IMR-90 (cell line): ENCODE data around the gene PCDHGA12. TPM values are rescaled to one million over a fixed set of nuclear protein-coding genes. Genes with fewer than 3 reads are reported as not detected.

ENCODE experiments used
- ATAC-seq: fragments of 200-7000 bp; cut with Tn5 transposase; 2 replicates; pipeline ENCODE4 v1.9.1; 2020; ENCODE audit warnings: low read depth, mild to moderate bottlenecking, moderate library complexity
- BruUV-seq: library from RNA; stranded (reverse); fragments of 400-500 nt; replicated peaks from 2 replicates; lab custom pipeline; 2021; lab: Mats Ljungman, UMichigan
- CTCF ChIA-PET: fragments of 300-600 bp; formaldehyde crosslinking; extraction: SDS; loops from one replicate; lab custom pipeline; 2021; ENCODE audit warnings: antibody characterized with exemption; lab: Yijun Ruan, JAX
- POLR2A ChIA-PET: fragments of 300-600 bp; sonication (Branson Sonifier 250); formaldehyde crosslinking; loops from one replicate; lab custom pipeline; 2022; ENCODE audit warnings: antibody characterized with exemption; ENCODE audit not compliant: unreplicated experiment; lab: Charles Lee
- DNase-seq: peaks from one replicate; pipeline ENCODE4 v3.0.0; 2013
- H2AFZ ChIP-seq: replicated peaks from 2 replicates; pipeline ENCODE3; 2013; ENCODE audit warnings: low read length, mild to moderate bottlenecking; ENCODE audit not compliant: poor library complexity
- H2AK5ac ChIP-seq: 2 replicates; pipeline ENCODE4 v1.6.1; 2013; ENCODE audit warnings: low read depth, low read length, inconsistent platforms
- H2AK9ac ChIP-seq: replicated peaks from 2 replicates; pipeline ENCODE3; 2013; ENCODE audit warnings: mild to moderate bottlenecking, low read depth, low read length, moderate library complexity; ENCODE audit not compliant: poor library complexity
- H2BK120ac ChIP-seq: 2 replicates; pipeline ENCODE4 v1.6.1; 2013; ENCODE audit warnings: low read depth, low read length, inconsistent platforms
- H2BK15ac ChIP-seq: 3 replicates; pipeline ENCODE4 v1.6.1; 2013; ENCODE audit warnings: low read depth, low read length, inconsistent platforms
- H2BK20ac ChIP-seq: 2 replicates; pipeline ENCODE4 v1.6.1; 2013; ENCODE audit warnings: low read depth, mild to moderate bottlenecking, inconsistent platforms, low read length, moderate library complexity
- H2BK5ac ChIP-seq: 2 replicates; pipeline ENCODE4 v1.6.1; 2013; ENCODE audit warnings: mild to moderate bottlenecking, low read depth, low read length, inconsistent platforms; ENCODE audit not compliant: poor library complexity, severe bottlenecking
- H3K14ac ChIP-seq: replicated peaks from 2 replicates; pipeline ENCODE4 v1.6.1; 2013; ENCODE audit warnings: low read depth, low read length, inconsistent platforms
- H3K18ac ChIP-seq: 2 replicates; pipeline ENCODE4 v1.6.1; 2013; ENCODE audit warnings: low read depth, low read length, control low read depth
- H3K23ac ChIP-seq: 2 replicates; pipeline ENCODE4 v1.6.1; 2013; ENCODE audit warnings: low read depth, low read length, inconsistent platforms
- H3K27ac ChIP-seq: 2 replicates; pipeline ENCODE4 v1.5.1; 2013; ENCODE audit warnings: mild to moderate bottlenecking, control low read depth, low read length; ENCODE audit not compliant: insufficient read depth
- H3K27me3 ChIP-seq: 2 replicates; pipeline ENCODE4 v1.6.1; 2013; ENCODE audit warnings: low read length; ENCODE audit not compliant: control insufficient read depth, insufficient read depth
- H3K36me3 ChIP-seq: 2 replicates; pipeline ENCODE4 v1.6.1; 2013; ENCODE audit warnings: low read length, mixed read lengths; ENCODE audit not compliant: control insufficient read depth, insufficient read depth
- H3K4ac ChIP-seq: 2 replicates; pipeline ENCODE4 v1.6.1; 2013; ENCODE audit warnings: low read depth, low read length, inconsistent platforms
- H3K4me1 ChIP-seq: 2 replicates; pipeline ENCODE4 v1.6.1; 2013; ENCODE audit warnings: low read length, mixed read lengths; ENCODE audit not compliant: control insufficient read depth, insufficient read depth
- H3K4me2 ChIP-seq: 2 replicates; pipeline ENCODE4 v1.6.1; 2013; ENCODE audit warnings: low read depth, mild to moderate bottlenecking, control low read depth, low read length, moderate library complexity
- H3K4me3 ChIP-seq: 2 replicates; pipeline ENCODE4 v1.5.1; 2013; ENCODE audit warnings: low read depth, mild to moderate bottlenecking, control low read depth, low read length, moderate library complexity; ENCODE audit not compliant: insufficient read depth
- H3K56ac ChIP-seq: 2 replicates; pipeline ENCODE4 v1.6.1; 2013; ENCODE audit warnings: low read length, inconsistent platforms; ENCODE audit not compliant: insufficient read depth; ENCODE audit errors: extremely low read depth
- H3K79me1 ChIP-seq, 2 experiments: 2 replicates each; pipeline ENCODE4 v1.6.1; 2013; ENCODE audit warnings: low read length in 2 of 2, inconsistent platforms in 1 of 2, low read depth in 1 of 2
- H3K9ac ChIP-seq: 2 replicates; pipeline ENCODE4 v1.6.1; 2013; ENCODE audit warnings: low read depth, low read length, control low read depth
- H3K9me1 ChIP-seq: 2 replicates; pipeline ENCODE4 v1.6.1; 2013; ENCODE audit warnings: low read length, inconsistent platforms; ENCODE audit not compliant: insufficient read depth
- H3K9me3 ChIP-seq: 2 replicates; pipeline ENCODE4 v1.6.1; 2013; ENCODE audit warnings: low read length; ENCODE audit not compliant: control insufficient read depth, insufficient read depth
- H4K20me1 ChIP-seq: 2 replicates; pipeline ENCODE4 v1.6.1; 2013; ENCODE audit warnings: low read length, inconsistent platforms; ENCODE audit not compliant: insufficient read depth
- H4K5ac ChIP-seq: 2 replicates; pipeline ENCODE4 v1.6.1; 2013; ENCODE audit warnings: mild to moderate bottlenecking, low read depth, low read length, control low read depth
- H4K8ac ChIP-seq, 2 experiments: 2 replicates each; pipeline ENCODE4 v1.6.1; 2013; ENCODE audit warnings: low read depth in 2 of 2, low read length in 2 of 2, control low read depth in 1 of 2, inconsistent platforms in 1 of 2
- H4K91ac ChIP-seq: 2 replicates; pipeline ENCODE4 v1.6.1; 2013; ENCODE audit warnings: low read depth, low read length, inconsistent platforms; ENCODE audit not compliant: insufficient read depth
- BHLHE40 ChIP-seq: fragments of 150-350 bp; IDR thresholded peaks from 2 replicates; pipeline ENCODE4 v1.6.1; 2016; ENCODE audit warnings: mild to moderate bottlenecking, low read depth, low read length
- CHD1 ChIP-seq: IDR thresholded peaks from 2 replicates; pipeline ENCODE4 v1.6.1; 2012; ENCODE audit warnings: low read depth, low read length, improper control_type of control experiment
- MXI1 ChIP-seq: IDR thresholded peaks from 2 replicates; pipeline ENCODE4 v1.6.1; 2012; ENCODE audit warnings: low read depth, mild to moderate bottlenecking, low read length, moderate library complexity, borderline replicate concordance
- USF2 ChIP-seq: fragments of 150-350 bp; IDR thresholded peaks from 2 replicates; pipeline ENCODE4 v1.6.1; 2017; ENCODE audit warnings: mild to moderate bottlenecking, antibody characterized with exemption, low read length, low read depth
- WGBS, 2 experiments: methylation state at CpG; one replicate each; pipeline versions ENCODE4 v1.1.5 to v1.1.7; 2013; ENCODE audit warnings: missing lambda C conversion rate in 2 of 2; ENCODE audit not compliant: insufficient read length in 1 of 2; ENCODE audit errors: extremely low coverage in 2 of 2; 5-methylcytosine and 5-hydroxymethylcytosine counted together
- dilution Hi-C: fragments of 300-500 bp; cut with HindIII; formaldehyde crosslinking; loops from one replicate; pipeline ENCODE4 v1.14.3; 2018; ENCODE audit warnings: low sequenced_read_pairs; ENCODE audit not compliant: unreplicated experiment
- in situ Hi-C: fragments of 300-500 bp; cut with MboI; formaldehyde crosslinking; loops from 3 replicates; pipeline ENCODE4 v1.14.3; 2019; ENCODE audit warnings: low sequenced_read_pairs, inconsistent platforms, mixed read lengths
- intact Hi-C: fragments of 100-400 bp; cut with micrococcal nuclease; formaldehyde crosslinking; loops from 2 replicates; pipeline ENCODE4 v1.10.0; 2022
- polyA plus RNA-seq, 3 experiments: library from polyadenylated mRNA; depleted of rRNA; stranded (reverse); fragments of >200 nt; gene quantifications; 2 replicates each; pipeline ENCODE4 v1.2.3, GENCODE V29; 2012; ENCODE audit warnings: low replicate concordance in 1 of 3
- total RNA-seq: library from RNA; depleted of rRNA; stranded (reverse); fragments of >200 nt; gene quantifications from 2 replicates; pipeline ENCODE4 v1.2.3, GENCODE V29; 2012

Gene PCDHGA12
- total and polyA plus RNA-seq, 2 of the 4 experiments (the other 2 are of a cell fraction), result 7.9 to 8.8 TPM

- Histone ChIP-seq H3K9me3 (peaks cover 53% of the 10 kb centered on the region), H4K8ac (no peak overlapping the region), H2BK120ac (no peak overlapping the region), H3K79me1 (peaks cover 23 to 25% of the 10 kb centered on the region in 2 experiments), H2AK9ac (no peak overlapping the region), H3K18ac (no peak overlapping the region), H2AK5ac (no peak overlapping the region), H3K27me3 (no peaks in the 10 kb centered on the region), H3K9ac (no peak overlapping the region), H3K27ac (no peak overlapping the region), H3K23ac (no peak overlapping the region), H2BK15ac (no peak overlapping the region), H3K4me2 (no peak overlapping the region), H3K14ac (no peak overlapping the region), H4K20me1 (no peaks in the 10 kb centered on the region), H2AFZ (peak overlapping the region; percentile 25), H3K4me1 (no peaks in the 10 kb centered on the region), H2BK5ac (no peak overlapping the region), H3K36me3 (peaks cover 29% of the 10 kb centered on the region), H3K9me1 (no peaks in the 10 kb centered on the region), H2BK20ac (no peak overlapping the region), H3K4ac (no peak overlapping the region), H3K56ac (no peak overlapping the region), H3K4me3 (no peak overlapping the region), H4K5ac (no peak overlapping the region), H4K91ac (no peak overlapping the region)
- DNase-seq (no peak), ATAC-seq (no peak)
- TF ChIP-seq BHLHE40 (no peak), CHD1 (no peak), USF2 (no peak), MXI1 (no peak)
- BruUV-seq, result no TSS peak
- ChIA-PET CTCF (interaction anchor here (1.3 to 3.8 kb wide), 3 partner anchors 105 to 141 kb away, joined by 5 to 34 read pairs (median 19); no protein-coding TSS in a partner anchor), POLR2A (no interaction called here)
- intact Hi-C loops, result loop anchor here (5.0 kb wide), 1 partner anchor 58 kb away; the partner anchor contains the start of gene PCDHGC3
- 50% methylated on average over 58 of the region's 74 CpGs; no CpG with 5 or more reads in 1 of the 2 experiments for WGBS, 2 experiments
- in situ Hi-C loops, result loop anchor here (5.0 kb wide), 1 partner anchor 143 kb away; no protein-coding TSS in a partner anchor
- dilution Hi-C loops, result no loop called here
Observed at GRCh38 chr5:141419074-141419880, 11.0 kb upstream of the PCDHGA12 start.
